MCF 10A (cell line): Measurements from ENCODE around the gene SOCS3. TPM values are rescaled to one million over a fixed set of nuclear protein-coding genes. Genes with fewer than 3 reads are reported as not detected.

Experiments used
- BruUV-seq: library from RNA; stranded (reverse); fragments of 400-500 nt; replicated peaks from 2 replicates; lab custom pipeline; 2021; lab: Mats Ljungman, UMichigan
- CTCF ChIA-PET: fragments of 300-600 bp; sonication (Branson Sonifier 250); formaldehyde crosslinking; extraction: SDS; loops from one replicate; lab custom pipeline; 2021; ENCODE audit warnings: antibody characterized with exemption, inconsistent platforms; lab: Yijun Ruan, JAX
- POLR2A ChIA-PET: fragments of 300-600, 350-650 bp; sonication (Branson Sonifier 250); formaldehyde crosslinking; extraction: SDS; loops from one replicate; lab custom pipeline; 2020; ENCODE audit warnings: antibody characterized with exemption, inconsistent platforms; lab: Yijun Ruan, JAX
- DNase-seq: peaks from one replicate; pipeline ENCODE4 v3.0.0-alpha.2; 2018; ENCODE audit not compliant: unreplicated experiment
- H3K27ac Mint-ChIP-seq: one replicate; pipeline ENCODE4 v1.8.0; 2022; ENCODE audit warnings: mild to moderate bottlenecking, low read depth, mixed read lengths; ENCODE audit not compliant: unreplicated experiment
- H3K27me3 Mint-ChIP-seq: one replicate; pipeline ENCODE4 v1.8.0; 2022; ENCODE audit warnings: mixed read lengths; ENCODE audit not compliant: insufficient read depth, unreplicated experiment
- H3K36me3 Mint-ChIP-seq: one replicate; pipeline ENCODE4 v1.8.0; 2022; ENCODE audit warnings: mild to moderate bottlenecking, moderate library complexity, mixed read lengths; ENCODE audit not compliant: insufficient read depth, unreplicated experiment
- H3K4me1 Mint-ChIP-seq: one replicate; pipeline ENCODE4 v1.8.0; 2022; ENCODE audit warnings: mixed read lengths; ENCODE audit not compliant: insufficient read depth, unreplicated experiment
- H3K4me3 Mint-ChIP-seq: one replicate; pipeline ENCODE4 v1.8.0; 2022; ENCODE audit warnings: mild to moderate bottlenecking, moderate library complexity, mixed read lengths; ENCODE audit not compliant: unreplicated experiment
- H3K9me3 Mint-ChIP-seq: one replicate; pipeline ENCODE4 v1.8.0; 2022; ENCODE audit warnings: mixed read lengths; ENCODE audit not compliant: unreplicated experiment
- CTCF ChIP-seq: fragments of 200-600 bp; IDR thresholded peaks from one replicate; pipeline ENCODE4 v1.8.0; 2022; ENCODE audit warnings: antibody characterized with exemption, mild to moderate bottlenecking; ENCODE audit not compliant: unreplicated experiment
- intact Hi-C: fragments of 100-400 bp; cut with micrococcal nuclease; formaldehyde crosslinking; loops from 2 replicates; pipeline ENCODE4 v1.14.1; 2022
- total RNA-seq: library from RNA; stranded (reverse); gene quantifications from 2 replicates; pipeline ENCODE4 v1.2.3, GENCODE V29; 2022

SOCS3 gene
- total RNA-seq, 1 experiment from 2014 or later: 2.5 TPM

GRCh38 chr17:78367193-78367592 is 7.3 kb upstream of the SOCS3 start:
- TF ChIP-seq CTCF: no peak
- ChIA-PET CTCF (interaction anchor here (2.6 kb wide), 1 partner anchor 55 kb away, joined by 12 read pairs; no protein-coding TSS in a partner anchor), POLR2A (interaction anchor here (0.6 kb wide), 1 partner anchor 70 kb away, joined by 3 read pairs; no protein-coding TSS in a partner anchor)
- no TSS peak for BruUV-seq
- no peaks in the 10 kb centered on the region for H3K27me3 Mint-ChIP-seq
- no peaks in the 10 kb centered on the region for H3K36me3 Mint-ChIP-seq
- no peaks in the 10 kb centered on the region for H3K9me3 Mint-ChIP-seq
- no peak overlapping the region for H3K27ac Mint-ChIP-seq
- H3K4me1 Mint-ChIP-seq: no peaks in the 10 kb centered on the region
- H3K4me3 Mint-ChIP-seq: no peak overlapping the region
- intact Hi-C loops: no loop called here
- DNase-seq: no peak

GRCh38 chr17:78366109-78366848 is 6.4 kb upstream of the SOCS3 start:
- no TSS peak for BruUV-seq
- no peak for DNase-seq
- Mint-ChIP-seq H3K36me3 (no peaks in the 10 kb centered on the region), H3K4me1 (no peaks in the 10 kb centered on the region), H3K4me3 (no peak overlapping the region), H3K27ac (no peak overlapping the region), H3K9me3 (no peaks in the 10 kb centered on the region), H3K27me3 (no peaks in the 10 kb centered on the region)
- CTCF ChIA-PET: interaction anchor here (0.6 kb wide), 1 partner anchor 28 kb away, joined by 3 read pairs; no protein-coding TSS in a partner anchor
- intact Hi-C loops: no loop called here
- TF ChIP-seq CTCF: no peak
- POLR2A ChIA-PET: no interaction called here

GRCh38 chr17:78365561-78366108 is 5.8 kb upstream of the SOCS3 start:
- no peaks in the 10 kb centered on the region for H3K9me3 Mint-ChIP-seq
- no peak overlapping the region for H3K4me3 Mint-ChIP-seq
- H3K27me3 Mint-ChIP-seq: no peaks in the 10 kb centered on the region
- H3K27ac Mint-ChIP-seq: no peak overlapping the region
- ChIA-PET POLR2A (no interaction called here), CTCF (no interaction called here)
- intact Hi-C loops: no loop called here
- TF ChIP-seq CTCF: no peak
- H3K4me1 Mint-ChIP-seq: no peaks in the 10 kb centered on the region
- no peaks in the 10 kb centered on the region for H3K36me3 Mint-ChIP-seq
- no TSS peak for BruUV-seq
- no peak for DNase-seq

- CTCF ChIA-PET: interaction anchor here (0.7 kb wide), 1 partner anchor 55 kb away, joined by 3 read pairs; no protein-coding TSS in a partner anchor
- POLR2A ChIA-PET: interaction anchor here (0.8 to 1.6 kb wide), 3 partner anchors 11 to 14 kb away, joined by 5 to 8 read pairs (median 6); partner anchors contain the start of gene PGS1
- TF ChIP-seq CTCF: no peak
- Mint-ChIP-seq H3K9me3 (no peaks in the 10 kb centered on the region), H3K27me3 (no peaks in the 10 kb centered on the region), H3K36me3 (no peaks in the 10 kb centered on the region), H3K27ac (no peak overlapping the region), H3K4me1 (no peaks in the 10 kb centered on the region), H3K4me3 (no peak overlapping the region)
- BruUV-seq: no TSS peak
- DNase-seq: no peak
- intact Hi-C loops: no loop called here
These were observed 4.8 kb upstream of the SOCS3 start for GRCh38 chr17:78364436-78365281.
